Ramos (cell line): ENCODE measurements around the gene ANKRD31.
"Not testable (repeated sequence)": the region's sequence is repeated elsewhere in the genome, so short reads cannot be mapped to it uniquely, and the experiment has no call there.

ENCODE experiments used
- in situ Hi-C: fragments of 300-500 bp; cut with MboI; formaldehyde crosslinking; loops from one replicate; pipeline ENCODE4 v1.14.3; 2022; ENCODE audit warnings: low sequenced_read_pairs; ENCODE audit not compliant: unreplicated experiment

ANKRD31 gene

GRCh38 chr5:75236322-75237316 lies at the start of gene ANKRD31:
Gene ANKRD31, minus strand, starts transcription at chr5:75236878. Its CDS starts 192 bp downstream, at chr5:75236686.
- in situ Hi-C loops, result no loop called here

- in situ Hi-C loops, result no loop called here
Observed at GRCh38 chr5:75286211-75286773, 49.6 kb upstream of the ANKRD31 start.

GRCh38 chr5:75282581-75282980 lies 45.9 kb upstream of the ANKRD31 start:
- in situ Hi-C loops, result no loop called here

GRCh38 chr5:75281716-75282465 lies 45.2 kb upstream of the ANKRD31 start:
- in situ Hi-C loops, result no loop called here

- in situ Hi-C loops, result no loop called here
Observed at GRCh38 chr5:75279321-75279720, 42.6 kb upstream of the ANKRD31 start.

GRCh38 chr5:75277463-75277862 lies 40.8 kb upstream of the ANKRD31 start:
- in situ Hi-C loops, result no loop called here

- in situ Hi-C loops, result no loop called here
Observed at GRCh38 chr5:75275756-75276155, 39.1 kb upstream of the ANKRD31 start.

- in situ Hi-C loops, result no loop called here
Observed at GRCh38 chr5:75275147-75275546, 38.5 kb upstream of the ANKRD31 start.

- in situ Hi-C loops, result no loop called here
Observed at GRCh38 chr5:75274486-75274885, 37.8 kb upstream of the ANKRD31 start.

- in situ Hi-C loops, result not testable (repeated sequence)
Observed at GRCh38 chr5:75270605-75271004, 33.9 kb upstream of the ANKRD31 start.

- in situ Hi-C loops, result no loop called here
Observed at GRCh38 chr5:75265731-75266130, 29.1 kb upstream of the ANKRD31 start.

- in situ Hi-C loops, result no loop called here
Observed at GRCh38 chr5:75262271-75262670, 25.6 kb upstream of the ANKRD31 start.

- in situ Hi-C loops, result no loop called here
Observed at GRCh38 chr5:75260708-75261107, 24.0 kb upstream of the ANKRD31 start.

GRCh38 chr5:75250452-75250851 lies 13.8 kb upstream of the ANKRD31 start:
- in situ Hi-C loops, result not testable (repeated sequence)

GRCh38 chr5:75245023-75245422 lies 8.3 kb upstream of the ANKRD31 start:
- in situ Hi-C loops, result loop anchor here (10.0 kb wide), 1 partner anchor 440 kb away; no protein-coding TSS in a partner anchor

- in situ Hi-C loops, result loop anchor here (10.0 kb wide), 1 partner anchor 441 kb away; no protein-coding TSS in a partner anchor
Observed at GRCh38 chr5:75243510-75243909, 6.8 kb upstream of the ANKRD31 start.

GRCh38 chr5:75243100-75243499 lies 6.4 kb upstream of the ANKRD31 start:
- in situ Hi-C loops, result loop anchor here (10.0 kb wide), 1 partner anchor 442 kb away; no protein-coding TSS in a partner anchor

GRCh38 chr5:75242067-75242466 lies 5.4 kb upstream of the ANKRD31 start:
- in situ Hi-C loops, result loop anchor here (10.0 kb wide), 1 partner anchor 443 kb away; no protein-coding TSS in a partner anchor

- in situ Hi-C loops, result loop anchor here (10.0 kb wide), 1 partner anchor 445 kb away; no protein-coding TSS in a partner anchor
Observed at GRCh38 chr5:75239681-75240080, 3.0 kb upstream of the ANKRD31 start.

- in situ Hi-C loops, result no loop called here
Observed at GRCh38 chr5:75235711-75236110, 967 bp downstream of the ANKRD31 start.
